Kidney (tissue), 14 donors: ENCODE data around the gene DCXR. TPM values are rescaled to one million over a fixed set of nuclear protein-coding genes. Genes with fewer than 3 reads are reported as not detected.
A peak's percentile ranks its signal among the peaks of the same experiment; 100 is the strongest.

ENCODE experiments used
- DNase-seq, 5 donors: peaks; one replicate each; pipeline ENCODE4 v3.0.0-alpha.2; 2013 to 2020
- FAIRE-seq: peaks from 2 replicates; lab custom pipeline; 2012; peaks lifted over from hg19 to GRCh38; lab: Jason Lieb, UNC
- H3K27ac ChIP-seq, 2 donors: one replicate each; pipeline ENCODE4 v1.7.0; 2013; ENCODE audit warnings: low read depth in 2 of 2, low read length in 2 of 2, inconsistent platforms in 1 of 2
- H3K27me3 ChIP-seq: one replicate; pipeline ENCODE4 v1.7.1; 2013; ENCODE audit warnings: low read length, inconsistent platforms; ENCODE audit not compliant: control insufficient read depth, insufficient read depth
- H3K36me3 ChIP-seq, 3 donors: one replicate each; pipeline versions ENCODE4 v1.7.0 to v1.7.1; 2013; ENCODE audit warnings: low read length in 3 of 3, control low read depth in 1 of 3, inconsistent platforms in 1 of 3; ENCODE audit not compliant: insufficient read depth in 3 of 3, control insufficient read depth in 2 of 3
- H3K4me1 ChIP-seq, 3 donors: one replicate each; pipeline versions ENCODE4 v1.7.0 to v1.7.1; 2013; ENCODE audit warnings: low read length in 3 of 3, inconsistent platforms in 1 of 3, low read depth in 1 of 3; ENCODE audit not compliant: control insufficient read depth in 2 of 3, insufficient read depth in 2 of 3
- H3K4me3 ChIP-seq, 3 donors: one replicate each; pipeline versions ENCODE4 v1.7.0 to v1.8.1; 2013; ENCODE audit warnings: low read length in 3 of 3, control low read depth in 1 of 3, inconsistent platforms in 1 of 3
- H3K9ac ChIP-seq, 3 donors: one replicate each; pipeline versions ENCODE4 v1.7.0 to v1.7.1; 2013; ENCODE audit warnings: low read length in 3 of 3, control low read depth in 1 of 3, inconsistent platforms in 1 of 3
- H3K9me3 ChIP-seq, 3 donors: one replicate each; pipeline versions ENCODE4 v1.7.0 to v1.7.1; 2013; ENCODE audit warnings: low read length in 3 of 3, control low read depth in 1 of 3, inconsistent platforms in 1 of 3; ENCODE audit not compliant: control insufficient read depth in 2 of 3, insufficient read depth in 1 of 3
- intact Hi-C: fragments of 100-400 bp; cut with DNase I; formaldehyde crosslinking; loops from one replicate; pipeline ENCODE4 v1.11.1; 2022
- polyA plus RNA-seq: library from polyadenylated mRNA; stranded (reverse); fragments of 350-450 nt; fragmentation: Illumina TruSeq; extraction: RNeasy Lipid Tissue Mini Kit (QIAGEN cat#74804); gene quantifications from one replicate; pipeline ENCODE4 v1.2.3, GENCODE V29; 2014; ENCODE audit warnings: low read depth, low replicate concordance; ENCODE audit not compliant: insufficient read depth
- total RNA-seq: library from RNA; stranded (reverse); fragmentation: NEBNext Ultra II Directional; extraction: Animal tissue kit (Norgen Biotek cat#: 25700); gene quantifications from one replicate; pipeline ENCODE4 v1.2.1, GENCODE V29; 2021
- TF ChIP-seq, protein P1 (sequence below): IDR thresholded peaks from 3 replicates; pipeline ENCODE4 v1.5.1; 2012; ENCODE audit warnings: mild to moderate bottlenecking, moderate library complexity, borderline replicate concordance; ENCODE audit not compliant: insufficient read depth; ENCODE audit errors: extremely low read depth
- donor health status: control.
- donor health status: control.
- donor health status: control.
- donor health status: control.
- donor health status: control.
- donor health status: DM: yes; HTN: yes; CAD: no.
- donor health status: Normal renal cell carcinoma (clear cell type).

The DCXR gene
- total and polyA plus RNA-seq, 2 donors from 2014 or later = 102 to 551 TPM

GRCh38 chr17:82013341-82013740 is 24.2 kb downstream of the DCXR start:
- Histone ChIP-seq H3K4me1 (no peaks in the 10 kb centered on the region), H3K4me3 (no peak overlapping the region), H3K27ac (no peak overlapping the region), H3K27me3 (no peaks in the 10 kb centered on the region), H3K9me3 (no peaks in the 10 kb centered on the region), H3K36me3 (no peaks in the 10 kb centered on the region), H3K9ac (no peak overlapping the region)
- TF ChIP-seq, protein P1, sequence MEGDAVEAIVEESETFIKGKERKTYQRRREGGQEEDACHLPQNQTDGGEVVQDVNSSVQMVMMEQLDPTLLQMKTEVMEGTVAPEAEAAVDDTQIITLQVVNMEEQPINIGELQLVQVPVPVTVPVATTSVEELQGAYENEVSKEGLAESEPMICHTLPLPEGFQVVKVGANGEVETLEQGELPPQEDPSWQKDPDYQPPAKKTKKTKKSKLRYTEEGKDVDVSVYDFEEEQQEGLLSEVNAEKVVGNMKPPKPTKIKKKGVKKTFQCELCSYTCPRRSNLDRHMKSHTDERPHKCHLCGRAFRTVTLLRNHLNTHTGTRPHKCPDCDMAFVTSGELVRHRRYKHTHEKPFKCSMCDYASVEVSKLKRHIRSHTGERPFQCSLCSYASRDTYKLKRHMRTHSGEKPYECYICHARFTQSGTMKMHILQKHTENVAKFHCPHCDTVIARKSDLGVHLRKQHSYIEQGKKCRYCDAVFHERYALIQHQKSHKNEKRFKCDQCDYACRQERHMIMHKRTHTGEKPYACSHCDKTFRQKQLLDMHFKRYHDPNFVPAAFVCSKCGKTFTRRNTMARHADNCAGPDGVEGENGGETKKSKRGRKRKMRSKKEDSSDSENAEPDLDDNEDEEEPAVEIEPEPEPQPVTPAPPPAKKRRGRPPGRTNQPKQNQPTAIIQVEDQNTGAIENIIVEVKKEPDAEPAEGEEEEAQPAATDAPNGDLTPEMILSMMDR = no peak
- intact Hi-C loops = loop anchor here (10.0 kb wide), 1 partner anchor 49 kb away; the partner anchor contains the start of gene NOTUM
- DNase-seq = peak in 2 of 5 donors; percentile 46 to 48
- no peak for FAIRE-seq

DNA sequence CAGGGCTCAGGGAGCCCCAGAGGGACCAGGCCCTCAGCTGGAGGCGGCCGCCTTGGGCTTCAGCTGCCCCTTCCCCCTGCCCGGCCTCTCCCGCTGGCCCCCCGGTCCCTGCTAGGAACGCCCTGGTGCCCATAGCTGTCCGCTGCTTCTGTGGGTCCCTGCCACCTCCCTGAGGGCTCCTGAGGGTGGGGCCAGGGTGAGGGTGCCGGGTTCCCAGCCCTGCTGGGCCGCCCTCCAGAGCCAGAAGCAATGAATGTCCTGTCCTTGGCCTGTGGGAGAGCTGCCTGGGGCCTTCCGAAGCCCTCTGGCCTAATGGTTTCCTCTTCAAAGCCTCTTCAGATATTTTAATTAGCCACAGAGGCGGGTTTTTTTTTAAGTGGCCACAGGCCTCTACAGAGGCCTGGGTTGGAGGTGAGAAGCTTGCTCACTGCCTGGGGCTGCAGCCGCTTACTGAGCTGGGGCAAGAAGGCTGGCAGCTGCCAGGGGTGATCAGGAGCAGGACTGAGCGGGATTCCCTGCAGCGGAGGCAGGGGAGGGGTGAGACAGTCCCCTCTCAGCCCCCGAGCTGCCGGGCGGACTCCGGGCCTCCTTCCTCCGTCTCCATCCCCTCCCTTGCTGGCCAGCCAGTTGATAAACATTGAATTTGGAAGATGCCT is 24.7 kb downstream of the DCXR start:
- H3K27me3 ChIP-seq = no peaks in the 10 kb centered on the region
- H3K4me3 ChIP-seq = no peak overlapping the region
- intact Hi-C loops = loop anchor here (10.0 kb wide), 1 partner anchor 48 kb away; the partner anchor contains the start of gene NOTUM
- no peaks in the 10 kb centered on the region for H3K4me1 ChIP-seq
- TF ChIP-seq, protein P1 = no peak
- DNase-seq (no peak), FAIRE-seq (no peak)
- no peaks in the 10 kb centered on the region for H3K36me3 ChIP-seq
- no peak overlapping the region for H3K9ac ChIP-seq
- no peak overlapping the region for H3K27ac ChIP-seq
- no peaks in the 10 kb centered on the region for H3K9me3 ChIP-seq

- TF ChIP-seq, protein P1 = no peak
- FAIRE-seq (no peak), DNase-seq (no peak)
- Histone ChIP-seq H3K36me3 (no peaks in the 10 kb centered on the region), H3K9me3 (no peaks in the 10 kb centered on the region), H3K27me3 (no peaks in the 10 kb centered on the region), H3K4me1 (no peaks in the 10 kb centered on the region), H3K4me3 (no peak overlapping the region), H3K9ac (no peak overlapping the region), H3K27ac (no peak overlapping the region)
- intact Hi-C loops = loop anchor here (10.0 kb wide), 1 partner anchor 47 kb away; the partner anchor contains the start of gene NOTUM
Observed at GRCh38 chr17:82012261-82012639, 25.2 kb downstream of the DCXR start.
